Measurements from ENCODE around the gene SELENOW. TPM values are rescaled to one million over a fixed set of nuclear protein-coding genes. Genes with fewer than 3 reads are reported as not detected.
"Not testable (repeated sequence)": the region's sequence is repeated elsewhere in the genome, so short reads cannot be mapped to it uniquely, and the experiment has no call there.

SELENOW gene
- total RNA-seq, 2 donors from 2014 or later, result 1,458 to 1,507 TPM

GRCh38 chr19:47786566-47786965 lies 8.1 kb downstream of the SELENOW start:
- no peak for TF ChIP-seq CTCF (IDR thresholded peaks at IDR 0.05)
- Histone ChIP-seq H3K9me3 (no peaks in the 10 kb centered on the region), H3K4me1 (peaks cover 0 to 23% of the 10 kb centered on the region in 2 donors), H3K4me3 (no peak overlapping the region), H3K36me3 (peaks cover 48% of the 10 kb centered on the region), H3K27me3 (no peaks in the 10 kb centered on the region), H3K27ac (no peak overlapping the region)
- DNase-seq (ENCODE audit: low spot score), result no peak

GRCh38 chr19:47787307-47787706 lies 8.8 kb downstream of the SELENOW start:
- not testable (repeated sequence) for H3K27ac ChIP-seq; H3K27me3 ChIP-seq; H3K4me3 ChIP-seq; DNase-seq (ENCODE audit: low spot score); H3K9me3 ChIP-seq
- H3K4me1 ChIP-seq, result peaks cover 0 to 16% of the 10 kb centered on the region in 2 donors
- H3K36me3 ChIP-seq, result peaks cover 42% of the 10 kb centered on the region

GRCh38 chr19:47789811-47790210 lies 11.3 kb downstream of the SELENOW start:
- not testable (repeated sequence) for H3K4me3 ChIP-seq; H3K9me3 ChIP-seq; H3K4me1 ChIP-seq; H3K27ac ChIP-seq; DNase-seq (ENCODE audit: low spot score); H3K27me3 ChIP-seq
- H3K36me3 ChIP-seq, result peaks cover 17% of the 10 kb centered on the region

- Histone ChIP-seq H3K9me3 (no peaks in the 10 kb centered on the region), H3K4me3 (no peak overlapping the region), H3K4me1 (peaks cover 0 to 10% of the 10 kb centered on the region in 2 donors), H3K36me3 (peaks cover 12% of the 10 kb centered on the region), H3K27ac (no peak overlapping the region), H3K27me3 (no peaks in the 10 kb centered on the region)
- TF ChIP-seq CTCF (IDR thresholded peaks at IDR 0.05), result peak; percentile 86 to 88
- DNase-seq (ENCODE audit: low spot score), result peak; percentile 85
These were observed 11.9 kb downstream of the SELENOW start for GRCh38 chr19:47790398-47790814.

GRCh38 chr19:47792616-47793015 lies 14.1 kb downstream of the SELENOW start:
- DNase-seq (ENCODE audit: low spot score), result no peak
- no peaks in the 10 kb centered on the region for H3K9me3 ChIP-seq
- H3K36me3 ChIP-seq, result no peaks in the 10 kb centered on the region
- H3K27ac ChIP-seq, result no peak overlapping the region
- no peak overlapping the region for H3K4me3 ChIP-seq
- no peaks in the 10 kb centered on the region for H3K27me3 ChIP-seq
- TF ChIP-seq CTCF (IDR thresholded peaks at IDR 0.05), result no peak
- peaks cover 0 to 10% of the 10 kb centered on the region in 2 donors for H3K4me1 ChIP-seq

- Histone ChIP-seq H3K36me3 (no peaks in the 10 kb centered on the region), H3K4me1 (no peaks in the 10 kb centered on the region), H3K27ac (no peak overlapping the region), H3K9me3 (no peaks in the 10 kb centered on the region), H3K27me3 (no peaks in the 10 kb centered on the region), H3K4me3 (no peak overlapping the region)
- no peak for DNase-seq (ENCODE audit: low spot score)
- no peak for TF ChIP-seq CTCF (IDR thresholded peaks at IDR 0.05)
These were observed 16.0 kb downstream of the SELENOW start for GRCh38 chr19:47794526-47794925.

GRCh38 chr19:47796785-47797184 lies 18.3 kb downstream of the SELENOW start:
- Histone ChIP-seq H3K27me3 (no peaks in the 10 kb centered on the region), H3K4me3 (no peak overlapping the region), H3K4me1 (no peaks in the 10 kb centered on the region), H3K36me3 (no peaks in the 10 kb centered on the region), H3K27ac (no peak overlapping the region), H3K9me3 (no peaks in the 10 kb centered on the region)
- DNase-seq (ENCODE audit: low spot score), result no peak
- TF ChIP-seq CTCF (IDR thresholded peaks at IDR 0.05), result no peak

Measured in right atrium auricular region (tissue), 2 donors.